ENCODE measurements around the gene MEN1.

Gene MEN1

DNA sequence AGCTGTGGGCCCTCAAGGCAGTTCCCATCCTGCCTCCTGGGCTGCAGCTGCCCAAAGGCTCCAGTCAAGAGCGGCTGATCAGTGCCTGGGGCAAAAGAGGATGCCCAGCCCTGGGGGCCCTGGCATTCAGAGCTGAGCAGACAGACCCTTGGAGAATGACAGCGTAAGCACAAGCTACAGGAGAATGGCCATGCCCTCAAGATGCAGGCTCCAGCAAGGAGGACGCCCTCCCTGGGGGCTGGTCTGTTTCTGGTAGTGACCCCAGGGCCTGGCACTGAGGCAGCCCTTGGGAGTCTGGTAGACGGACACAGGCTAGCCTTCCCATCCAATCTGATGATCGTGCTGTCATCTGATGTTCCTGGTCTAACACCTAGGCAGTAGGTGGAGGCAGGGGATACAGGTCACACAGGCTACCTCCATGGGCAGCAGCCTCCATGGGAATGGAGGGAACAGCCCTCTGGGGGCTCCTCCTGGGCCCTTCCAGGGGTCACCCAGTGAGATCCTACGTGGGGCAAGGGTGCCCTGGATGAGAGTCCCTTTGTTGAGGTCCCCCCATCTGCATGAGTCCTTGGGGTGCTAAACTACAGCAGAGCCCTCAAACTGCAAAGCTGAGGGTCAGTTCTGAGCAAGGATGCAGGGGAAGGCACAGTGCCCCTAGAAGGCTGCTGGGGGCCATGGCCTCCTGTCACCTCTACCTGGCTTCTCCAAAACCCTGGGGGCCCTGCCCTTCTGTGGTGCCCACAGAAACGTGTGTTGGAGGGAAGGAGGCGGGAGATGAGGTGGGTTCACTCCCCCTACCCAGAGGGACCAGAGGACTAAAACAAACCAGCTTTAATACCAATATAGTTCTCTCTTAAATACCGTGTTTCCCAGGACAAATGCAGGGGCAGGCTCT is 21.8 kb downstream of the MEN1 start:
- intact Hi-C loops (cut with DNase I) = no loop called here

DNA sequence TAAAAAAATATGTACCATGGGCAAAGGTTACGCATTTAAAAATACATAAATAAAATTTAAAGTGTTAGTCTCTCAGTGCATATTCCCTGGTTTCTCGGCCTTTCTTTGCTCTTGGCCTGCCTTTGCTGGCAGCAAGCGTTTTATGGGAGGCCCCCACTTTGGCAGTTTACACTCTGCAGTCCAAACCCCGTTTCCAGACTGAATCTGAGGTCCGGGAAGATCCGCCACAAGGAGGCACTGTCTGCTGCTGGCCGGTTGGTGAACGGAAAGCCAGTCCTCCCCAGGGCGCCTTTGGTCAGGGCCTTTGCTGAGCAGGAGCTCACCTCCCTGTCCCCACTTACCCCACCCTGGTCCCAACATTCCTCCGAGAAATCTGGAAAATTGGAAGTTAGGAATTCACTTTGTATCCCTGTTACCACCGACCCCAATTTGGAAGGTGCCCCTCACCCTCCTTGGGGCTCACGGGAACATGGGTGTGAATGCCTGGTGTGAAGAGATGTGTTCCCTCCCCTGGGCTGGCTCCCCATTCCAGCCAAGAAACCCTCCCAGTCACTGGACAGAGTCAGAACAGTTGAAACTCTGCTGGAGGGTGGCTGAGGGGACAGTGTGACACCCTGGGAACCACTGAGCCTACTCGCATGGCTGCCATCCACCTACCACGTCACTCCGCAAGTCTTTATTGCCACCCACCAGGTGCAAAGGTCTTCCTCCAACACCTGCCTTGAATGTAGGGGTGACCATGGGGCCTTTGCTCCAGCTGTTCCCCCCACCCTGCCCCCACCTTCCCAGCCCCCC is 22.6 kb downstream of the MEN1 start:
- DNase-seq = peak in 7 of 10 donors; percentile 32 to 89 (median 56)
- intact Hi-C loops (cut with DNase I) = no loop called here

More for the DNA sequence above, 21.8 kb downstream of the MEN1 start:
- peak in 3 of 10 donors; percentile 6 to 66 (median 15) for DNase-seq

DNA sequence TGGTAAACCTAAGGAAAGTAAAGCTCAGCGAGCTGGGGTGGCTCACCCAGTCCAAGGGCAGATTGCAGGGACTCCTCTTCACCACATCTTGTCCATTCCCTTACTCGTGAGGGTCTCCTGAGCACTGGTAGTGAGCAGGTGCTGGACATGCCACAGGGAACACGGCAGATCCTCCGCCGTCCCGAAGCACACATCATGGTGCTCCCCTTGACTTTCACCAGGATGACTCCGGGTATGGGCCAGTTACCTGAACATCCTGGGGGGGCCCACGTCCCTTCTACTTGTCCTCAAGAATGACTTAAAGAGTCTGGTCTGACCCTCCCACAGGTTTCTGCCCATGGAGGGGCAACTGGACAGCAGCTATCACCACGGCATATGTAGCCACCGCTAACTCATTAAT is 24.0 kb downstream of the MEN1 start:
- DNase-seq = peak in 5 of 10 donors; percentile 2 to 67 (median 4)
- intact Hi-C loops (cut with DNase I) = no loop called here

DNA sequence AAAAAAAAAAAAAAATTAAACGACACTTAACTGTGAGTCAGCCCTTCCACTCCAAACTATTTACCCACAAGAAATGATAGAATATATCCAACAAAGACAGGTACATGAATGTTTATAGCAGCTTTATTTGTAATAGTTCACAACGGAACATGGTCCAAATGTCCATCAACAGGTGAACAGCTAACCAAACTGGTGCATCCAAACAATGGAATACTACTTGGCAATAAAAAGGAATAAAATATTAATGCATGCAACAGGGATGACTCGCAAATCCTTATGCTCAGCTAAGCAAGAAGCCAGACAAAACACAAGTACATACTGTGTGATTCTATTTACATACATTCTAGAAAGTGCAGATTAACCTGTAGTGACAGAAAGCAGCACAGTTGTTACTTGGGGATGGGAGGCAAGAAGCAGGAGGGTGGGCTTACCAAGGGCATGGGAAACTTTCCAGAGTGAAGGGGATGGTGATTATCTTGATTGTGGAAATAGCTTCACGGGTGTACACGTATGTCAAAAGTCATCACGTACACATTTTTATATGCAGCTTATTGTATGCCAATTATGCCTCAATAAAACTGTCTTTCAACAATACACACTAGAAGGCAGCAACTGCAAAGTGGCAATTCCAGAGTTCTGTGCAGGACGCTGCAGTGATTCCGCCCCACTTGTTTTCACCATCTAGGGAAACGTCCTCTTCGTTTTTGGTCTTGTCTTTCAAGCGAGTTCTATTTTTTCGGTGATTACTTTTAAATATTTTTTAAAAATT is 25.4 kb downstream of the MEN1 start:
- intact Hi-C loops (cut with DNase I) = no loop called here
- DNase-seq = no peak

DNA sequence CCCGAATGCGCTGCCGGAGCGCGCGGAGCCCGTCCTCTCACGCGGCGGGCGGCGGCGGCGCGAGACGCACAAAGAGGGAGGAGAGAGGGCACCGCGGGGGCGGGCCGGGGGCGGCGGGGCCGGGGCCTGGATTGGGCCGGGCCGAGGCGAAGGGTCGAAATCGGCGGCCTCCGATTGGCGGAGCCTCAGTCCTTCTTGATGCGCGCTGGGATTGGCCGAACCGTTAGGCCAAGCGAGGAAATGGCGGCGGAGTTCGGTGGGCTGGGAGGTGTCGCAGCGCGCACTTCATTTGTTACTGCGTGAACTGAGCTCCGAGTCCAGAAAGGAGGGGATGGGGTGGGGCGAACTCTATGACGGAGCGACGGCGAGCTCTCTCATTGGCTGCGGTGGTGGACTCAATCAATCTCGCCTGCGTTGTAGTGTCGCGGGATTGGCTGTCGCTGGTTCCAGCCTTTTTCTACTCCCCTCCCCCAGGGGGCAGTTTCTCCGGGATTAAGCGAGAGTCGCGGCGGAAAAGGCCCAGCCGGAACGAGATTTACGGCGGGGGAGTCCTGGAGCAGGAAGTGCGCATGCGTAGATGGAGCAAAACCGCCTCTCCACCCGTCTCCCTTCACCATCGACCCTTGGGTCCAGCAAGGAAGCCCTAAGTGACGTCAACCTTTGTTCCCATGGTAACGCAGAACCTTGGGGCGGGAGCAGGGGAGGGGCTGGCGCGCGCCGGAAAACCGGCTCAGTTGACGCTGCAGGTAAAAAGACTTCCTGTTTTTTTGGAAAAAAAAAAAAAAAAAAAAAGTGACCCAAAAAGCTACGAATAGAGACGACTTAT is 31.7 kb downstream of the MEN1 start, which contains the start of gene SF1:
Gene SF1, minus strand, starts transcription at position 70 of the 826 bp plus-strand sequence. CDS start 150 bp downstream, outside the sequence.
- intact Hi-C loops (cut with DNase I) = loop anchor here (5.0 kb wide), 2 partner anchors 91 to 339 kb away; partner anchors contain the start of gene ZNHIT2

DNA sequence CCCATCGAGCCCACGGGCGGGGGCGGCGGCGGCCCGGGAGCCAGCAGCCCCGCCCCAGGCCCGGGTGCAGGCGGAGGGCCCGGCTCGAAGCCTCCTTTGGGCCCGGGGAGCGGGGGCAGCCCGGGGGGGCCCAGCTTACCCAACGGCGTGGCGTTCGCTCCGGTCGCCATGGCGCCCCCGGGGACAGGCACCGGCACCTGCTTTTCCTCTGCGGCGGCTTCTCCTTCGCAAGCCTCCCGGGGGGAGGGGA is 32.2 kb downstream of the MEN1 start:
- DNase-seq = no peak
- intact Hi-C loops (cut with DNase I) = loop anchor here (5.0 kb wide), 2 partner anchors 91 to 339 kb away; partner anchors contain the start of gene ZNHIT2

More for the DNA sequence above, 31.7 kb downstream of the MEN1 start, which contains the start of gene SF1:
- DNase-seq = peak; percentile 99 to 100 (median 100)

DNA sequence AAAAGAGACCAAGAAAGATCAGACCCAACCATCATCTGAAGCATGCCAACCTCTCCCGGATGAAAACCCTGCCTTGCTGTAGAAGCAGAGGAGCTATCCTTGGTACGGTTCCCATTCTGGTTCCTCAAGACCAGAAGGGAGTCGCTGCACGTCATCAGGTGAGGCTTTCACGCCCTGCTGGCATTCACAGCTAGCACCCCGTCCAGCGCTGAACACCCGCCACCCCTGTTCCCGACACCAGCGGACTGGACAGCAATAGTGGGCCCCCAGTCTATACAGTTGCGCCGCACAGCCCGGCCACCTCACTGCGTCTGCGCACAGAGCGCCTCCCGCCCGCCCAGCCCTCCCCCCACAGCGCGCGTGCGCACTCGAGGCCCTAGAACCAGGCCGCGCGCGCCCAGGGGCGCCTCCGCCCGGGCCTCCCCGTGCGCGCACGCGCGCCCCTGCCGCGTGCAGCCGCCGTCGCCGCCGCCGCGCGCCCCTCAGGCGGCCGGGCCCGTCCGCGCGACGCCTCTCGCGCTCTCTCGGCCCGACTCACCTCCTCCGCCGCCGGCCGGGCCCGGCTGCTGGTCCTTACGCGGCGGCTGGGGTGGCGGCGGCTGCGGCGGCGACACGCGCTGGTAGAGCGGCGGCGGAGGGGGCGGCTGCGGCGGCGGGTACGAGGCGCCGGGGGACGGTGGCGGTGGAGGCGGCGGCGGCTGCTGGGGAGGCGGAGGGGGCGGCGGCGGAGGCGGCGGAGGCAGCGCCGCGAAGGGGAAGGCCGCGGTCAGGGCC is 32.7 kb downstream of the MEN1 start:
- peak; percentile 61 to 95 (median 70) for DNase-seq
- intact Hi-C loops (cut with DNase I) = loop anchor here (5.0 kb wide), 2 partner anchors 90 to 340 kb away; partner anchors contain the start of gene ZNHIT2

DNA sequence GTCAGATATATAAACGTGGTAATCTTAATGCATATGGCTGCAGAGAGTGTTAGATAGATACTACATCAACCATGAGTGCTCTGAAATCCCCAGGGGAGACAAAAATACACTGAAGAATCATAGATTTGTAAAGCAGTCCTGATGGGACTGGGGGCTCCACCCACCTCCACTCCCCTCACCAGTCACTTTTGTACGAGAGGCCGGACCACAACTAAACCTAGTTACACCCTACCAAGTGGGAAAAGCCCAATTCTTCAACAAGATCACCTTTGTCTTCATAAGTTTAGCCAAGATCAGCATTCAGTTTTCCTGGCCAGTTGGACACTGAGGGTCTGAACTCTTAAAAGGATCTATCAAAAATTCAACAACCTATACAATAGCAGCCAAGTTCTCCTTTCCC is 33.5 kb downstream of the MEN1 start:
- peak in 1 of 10 donors; percentile 1 for DNase-seq
- intact Hi-C loops (cut with DNase I) = loop anchor here (5.0 kb wide), 2 partner anchors 90 to 340 kb away; partner anchors contain the start of gene ZNHIT2

DNA sequence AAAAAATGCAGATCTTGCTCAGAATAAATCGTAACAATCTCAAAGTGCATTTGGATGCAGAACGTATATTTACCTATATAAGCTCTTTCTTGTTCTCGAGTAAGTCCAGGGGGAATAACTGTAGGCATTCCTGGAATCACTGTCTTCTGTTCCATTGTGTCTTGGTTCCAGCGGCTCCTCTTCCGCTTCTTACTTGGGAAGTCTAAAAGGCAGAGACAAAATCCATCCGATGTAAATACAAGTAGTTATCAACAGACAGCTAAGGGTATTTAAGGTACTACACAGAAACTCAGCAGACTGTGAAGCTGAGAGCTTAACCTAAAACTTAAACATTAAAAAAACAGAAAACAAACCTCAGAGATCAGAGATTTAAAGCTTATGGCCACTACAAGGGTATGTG is 33.9 kb downstream of the MEN1 start:
- intact Hi-C loops (cut with DNase I) = loop anchor here (5.0 kb wide), 2 partner anchors 89 to 341 kb away; partner anchors contain the start of gene ZNHIT2
- DNase-seq = no peak

DNA sequence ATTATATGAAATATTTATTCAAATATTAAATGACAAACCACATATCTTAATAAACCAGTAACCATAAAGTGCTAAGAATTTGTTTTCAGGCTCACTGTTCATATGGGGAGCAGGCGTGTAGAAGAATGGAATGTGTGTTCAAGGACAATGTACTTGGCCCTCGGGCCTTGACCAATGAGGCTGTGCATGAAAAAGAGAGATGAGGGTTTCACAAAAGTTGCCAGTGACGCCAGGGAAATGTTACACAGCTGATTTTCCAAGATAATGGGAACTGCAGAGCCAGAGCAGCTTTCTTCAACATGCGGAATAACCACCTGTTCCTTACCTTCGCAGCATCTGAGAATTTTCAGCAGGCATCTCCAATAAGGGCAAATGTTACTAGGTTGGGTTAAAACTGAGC is 36.2 kb downstream of the MEN1 start:
- intact Hi-C loops (cut with DNase I) = no loop called here
- no peak for DNase-seq

DNA sequence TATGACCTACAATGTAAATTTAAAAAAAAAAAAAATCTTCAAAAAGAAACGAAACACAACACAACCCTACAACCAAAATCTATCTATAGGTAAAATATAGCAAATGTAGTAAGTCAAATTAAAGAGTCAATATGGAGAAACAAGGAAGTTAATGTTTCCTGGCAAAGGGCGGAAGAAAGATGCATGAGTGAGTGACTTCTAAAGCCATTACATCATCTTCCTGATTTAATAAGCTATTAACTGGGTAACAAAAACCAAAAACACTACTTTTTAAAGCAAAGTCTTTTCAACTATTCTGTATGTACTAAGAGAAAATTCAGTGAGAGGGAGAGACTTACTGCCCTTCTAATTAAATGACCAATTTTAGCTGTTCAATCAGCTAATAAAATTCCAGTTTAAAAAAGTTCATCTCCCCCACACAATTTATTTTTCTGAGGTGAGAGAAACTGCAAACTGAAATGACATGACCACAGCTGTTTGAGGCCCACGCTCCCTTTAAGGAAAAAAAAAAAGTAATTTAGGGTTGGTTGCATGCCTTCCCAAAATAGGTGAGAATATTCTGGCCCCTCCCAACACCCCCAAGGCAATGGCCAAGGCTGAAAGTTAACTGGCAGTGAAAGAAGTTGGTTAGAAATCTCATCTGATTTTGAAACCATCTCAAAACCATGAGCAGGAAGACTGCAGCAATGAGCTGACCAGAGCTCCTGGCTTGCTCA is 37.9 kb downstream of the MEN1 start:
- intact Hi-C loops (cut with DNase I) = no loop called here
- DNase-seq = no peak

DNA sequence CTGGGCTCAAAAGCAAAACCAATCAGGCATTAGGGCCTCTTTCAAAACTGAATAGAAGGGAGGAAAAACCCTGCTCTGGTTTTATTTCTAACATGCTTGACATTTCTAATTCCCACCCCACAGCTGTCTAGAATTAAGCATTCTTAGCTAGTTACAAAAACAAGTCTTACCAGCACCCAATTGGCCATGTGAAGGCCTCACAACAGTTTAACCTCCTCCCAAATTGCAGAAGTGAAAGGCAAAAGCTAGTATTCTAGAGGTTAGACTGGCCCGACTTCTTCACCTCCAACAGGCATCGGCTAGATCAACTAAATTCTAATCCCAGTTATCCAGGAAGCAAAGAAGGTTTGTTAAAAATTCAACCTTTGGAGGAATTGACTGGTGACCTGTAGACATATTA is 38.5 kb downstream of the MEN1 start:
- DNase-seq = no peak
- intact Hi-C loops (cut with DNase I) = no loop called here

DNA sequence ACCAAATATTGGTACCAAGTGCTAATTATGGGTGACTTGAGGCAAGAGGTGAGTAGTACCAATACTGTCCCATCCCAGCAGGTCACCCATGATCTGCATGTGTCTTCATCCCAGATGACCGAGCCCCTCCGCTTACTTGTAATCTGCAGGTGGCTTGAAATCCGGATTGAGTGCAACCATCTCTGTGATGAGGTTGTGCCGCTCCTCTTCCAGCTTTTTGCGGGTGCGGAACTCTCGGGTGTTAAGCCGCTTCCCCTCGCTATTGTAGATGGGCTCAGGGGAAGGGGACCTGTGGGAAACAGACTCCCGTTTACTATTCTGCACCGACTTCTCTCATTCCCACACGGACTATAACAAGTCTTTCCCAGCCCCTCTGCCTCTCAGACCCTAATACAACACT is 40.2 kb downstream of the MEN1 start:
- intact Hi-C loops (cut with DNase I) = no loop called here
- peak in 2 of 10 donors; percentile 5 to 38 for DNase-seq

DNA sequence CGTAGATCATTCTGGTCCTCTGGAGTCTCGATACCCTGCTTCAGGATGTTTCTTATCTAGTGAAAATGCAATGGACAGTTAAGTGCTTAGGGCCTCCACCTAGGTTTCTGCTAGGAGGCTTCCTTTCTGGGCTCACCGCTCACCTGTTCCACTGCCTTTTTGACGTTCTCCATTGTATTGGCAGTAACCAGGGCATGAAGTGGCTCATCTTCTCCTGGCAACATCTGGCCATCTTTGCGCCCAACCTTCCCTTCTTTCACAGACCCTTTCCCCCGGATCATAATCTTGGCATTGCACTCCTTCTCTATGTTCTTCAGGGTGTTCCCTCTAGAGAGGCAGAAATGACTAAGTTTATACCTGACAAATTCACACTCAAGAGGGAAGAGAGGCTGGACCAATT is 41.1 kb downstream of the MEN1 start:
- DNase-seq = no peak
- intact Hi-C loops (cut with DNase I) = no loop called here

DNA sequence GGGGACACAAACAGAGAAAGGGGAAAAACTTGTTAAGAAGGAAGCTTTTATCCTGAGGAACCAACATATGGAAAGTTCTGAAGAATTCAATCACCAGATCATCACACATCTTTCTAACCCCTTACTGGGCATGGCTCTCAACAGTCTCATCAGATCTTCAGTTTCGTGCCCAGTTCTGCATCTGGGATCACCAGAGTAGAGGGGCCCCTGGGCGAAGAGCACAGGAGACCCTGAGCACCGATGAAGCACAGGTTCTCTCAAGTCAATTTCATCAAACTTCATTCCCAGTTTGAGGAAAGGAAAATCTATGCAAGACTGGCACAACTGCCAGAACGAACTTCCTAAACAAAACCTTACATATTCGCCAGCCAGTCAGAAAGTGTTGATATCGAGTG is 42.1 kb downstream of the MEN1 start:
- intact Hi-C loops (cut with DNase I) = no loop called here
- DNase-seq = peak in 1 of 10 donors; percentile 1

DNA sequence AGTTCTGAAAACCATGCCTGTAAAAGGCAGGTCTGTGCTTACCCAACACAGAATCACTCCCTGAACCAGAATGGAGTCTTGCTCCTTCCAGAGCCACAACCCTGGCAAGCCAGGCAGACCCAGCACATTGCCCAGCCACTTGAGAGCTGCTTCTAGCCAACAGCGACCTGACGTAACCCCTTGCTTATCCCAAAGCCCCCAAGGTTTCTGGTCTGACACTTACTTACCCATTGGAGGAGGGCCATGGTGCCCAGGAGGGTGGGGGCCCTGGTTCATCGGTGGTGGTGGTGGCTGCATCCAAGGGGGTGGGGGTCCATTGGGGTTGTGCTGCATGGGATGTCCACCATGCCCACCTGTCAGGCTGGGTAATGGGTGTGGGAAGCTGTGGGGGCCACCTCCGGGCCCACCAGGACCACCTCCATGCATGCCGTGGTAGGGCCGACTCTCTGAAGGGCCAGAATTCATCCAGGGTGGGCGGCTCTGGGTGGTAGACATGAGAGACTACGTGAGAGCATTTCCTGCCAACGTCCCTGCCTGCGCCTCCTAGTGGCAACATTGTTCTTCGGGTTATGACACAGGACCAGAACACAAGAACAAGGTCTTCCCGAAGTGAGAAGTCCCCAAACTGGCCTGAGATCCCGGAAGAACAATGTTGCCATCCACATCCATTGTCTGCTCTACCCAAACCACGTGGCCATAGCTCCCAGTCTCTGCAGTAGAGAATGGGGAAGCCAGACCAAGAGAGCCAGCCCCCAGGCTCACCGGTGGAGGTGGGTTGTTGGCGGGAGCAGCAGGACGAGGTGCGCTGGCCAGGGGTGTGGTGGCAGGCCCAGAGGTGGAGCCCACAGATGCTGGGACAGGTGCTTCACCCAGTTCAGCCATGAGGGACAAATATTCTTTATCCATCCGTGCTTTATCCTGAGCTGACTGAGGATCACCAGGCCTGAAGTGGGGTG is 42.7 kb downstream of the MEN1 start:
- intact Hi-C loops (cut with DNase I) = no loop called here
- peak in 8 of 10 donors; percentile 37 to 91 (median 55) for DNase-seq

DNA sequence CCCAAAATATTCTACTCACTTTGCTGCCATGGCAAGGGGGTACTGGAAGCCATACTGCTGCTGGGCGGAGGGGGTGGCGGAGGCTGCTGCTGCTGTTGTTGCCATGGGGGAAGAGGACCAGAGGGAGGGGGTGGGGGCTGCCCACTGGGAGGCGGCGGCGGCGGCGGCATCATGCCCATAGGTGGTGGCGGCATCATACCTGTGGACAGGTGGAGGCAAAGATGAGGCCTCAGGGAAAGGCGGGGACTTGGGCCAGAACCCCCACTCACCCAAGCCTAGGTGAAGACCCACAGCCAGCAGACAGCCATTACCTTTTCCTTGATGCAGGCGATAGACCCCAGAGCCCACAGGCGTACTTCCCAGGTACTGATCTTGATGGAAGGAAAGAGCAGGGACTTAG is 43.5 kb downstream of the MEN1 start:
- intact Hi-C loops (cut with DNase I) = no loop called here
- peak in 2 of 10 donors; percentile 3 to 7 for DNase-seq
